Ectodermal cell (in vitro differentiated cells): ENCODE data around the gene GRK5.

Source experiments
- H3K27ac ChIP-seq: 2 replicates; pipeline ENCODE4 v1.7.0; 2013; ENCODE audit warnings: mild to moderate bottlenecking, low read depth, low read length; ENCODE audit not compliant: insufficient read depth, poor library complexity, severe bottlenecking
- H3K27me3 ChIP-seq: 2 replicates; pipeline ENCODE4 v1.7.0; 2013; ENCODE audit warnings: mild to moderate bottlenecking, low read length; ENCODE audit not compliant: insufficient read depth, control insufficient read depth, poor library complexity, severe bottlenecking
- H3K36me3 ChIP-seq: one replicate; pipeline ENCODE4 v1.7.0; 2013; ENCODE audit warnings: low read length; ENCODE audit not compliant: control insufficient read depth, insufficient read depth
- H3K4me1 ChIP-seq: one replicate; pipeline ENCODE4 v1.7.0; 2013; ENCODE audit warnings: low read length; ENCODE audit not compliant: control insufficient read depth, insufficient read depth
- H3K4me3 ChIP-seq: 2 replicates; pipeline ENCODE4 v1.7.0; 2013; ENCODE audit warnings: low read depth, low read length, control low read depth; ENCODE audit not compliant: insufficient read depth
- H3K9me3 ChIP-seq: 2 replicates; pipeline ENCODE4 v1.7.0; 2013; ENCODE audit warnings: mild to moderate bottlenecking, low read length, moderate library complexity; ENCODE audit not compliant: control insufficient read depth
- WGBS, 2 experiments: methylation state at CpG; one replicate each; pipeline ENCODE4 v1.1.7; 2013; ENCODE audit warnings: missing lambda C conversion rate in 2 of 2; 5-methylcytosine and 5-hydroxymethylcytosine counted together

Gene GRK5

DNA sequence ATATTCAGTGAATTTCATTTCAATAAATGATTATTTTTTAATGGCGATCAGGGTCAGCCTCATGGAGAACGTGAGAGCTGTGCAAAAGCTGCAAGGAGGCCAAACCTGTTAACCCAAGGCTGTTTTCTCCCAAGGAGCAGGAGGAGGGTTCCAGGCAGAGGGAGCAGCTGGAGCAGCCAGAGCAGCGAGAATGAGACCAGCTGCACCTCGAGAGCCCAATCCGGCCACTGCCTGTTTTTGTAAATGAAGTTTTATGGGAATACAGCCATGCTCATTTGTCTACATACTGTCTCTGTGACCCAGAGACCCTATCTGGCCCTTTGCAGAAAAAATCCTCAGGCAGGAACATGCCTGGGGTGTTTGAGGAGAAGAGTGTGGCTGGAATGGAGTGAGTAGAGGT, 104.9 kb downstream of the GRK5 start:
- Histone ChIP-seq H3K9me3 (no peaks in the 10 kb centered on the region), H3K27me3 (no peaks in the 10 kb centered on the region), H3K27ac (no peak overlapping the region), H3K36me3 (no peaks in the 10 kb centered on the region), H3K4me3 (no peak overlapping the region), H3K4me1 (peaks cover 35% of the 10 kb centered on the region)
- 93 to 95% methylated on average over 5 of the region's 5 CpGs for WGBS, 2 experiments

DNA sequence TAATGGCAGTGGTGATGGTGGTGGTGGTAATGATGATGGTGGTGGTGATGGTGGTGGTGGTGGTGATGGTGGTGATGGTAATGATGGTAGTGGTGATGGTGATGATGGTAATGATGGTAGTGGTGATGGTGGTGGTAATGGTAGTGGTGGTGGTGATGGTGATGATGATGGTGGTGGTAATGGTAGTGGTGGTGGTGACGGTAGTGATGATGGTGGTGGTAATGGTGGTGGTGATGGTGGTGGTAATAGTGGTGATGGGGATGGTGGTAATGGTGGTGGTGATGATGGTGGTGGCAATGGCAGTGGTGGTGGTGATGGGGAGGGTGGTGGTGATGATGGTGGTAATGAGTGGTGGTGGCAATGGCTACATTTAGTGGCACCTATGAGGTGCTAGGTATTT, 105.7 kb downstream of the GRK5 start:
- Histone ChIP-seq H3K9me3 (no peaks in the 10 kb centered on the region), H3K27me3 (no peaks in the 10 kb centered on the region), H3K4me3 (no peak overlapping the region), H3K36me3 (no peaks in the 10 kb centered on the region), H3K27ac (no peak overlapping the region), H3K4me1 (peaks cover 43% of the 10 kb centered on the region)
- WGBS, 2 experiments, result 0 to 4% methylated on average over 1 of the region's 1 CpG

DNA sequence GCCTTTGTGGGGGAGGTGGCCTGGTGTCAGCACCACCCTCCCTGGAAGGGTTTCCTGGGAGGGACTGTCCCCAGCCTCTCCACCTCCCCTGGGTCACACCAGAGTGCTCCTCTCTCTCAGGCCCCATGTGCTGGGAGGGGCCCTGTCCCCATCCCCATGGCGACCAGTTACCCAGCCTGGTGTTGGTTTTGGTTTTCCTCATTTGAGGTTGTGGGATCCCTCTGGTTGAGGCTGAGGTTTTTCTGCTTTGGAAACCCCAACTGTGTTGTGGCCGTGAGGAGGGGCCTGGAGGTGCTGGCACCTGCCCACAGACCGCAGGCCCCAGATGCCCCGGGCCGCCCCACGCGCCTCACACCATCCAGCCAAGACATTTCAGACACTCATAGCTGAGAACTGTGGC, 106.3 kb downstream of the GRK5 start:
- Histone ChIP-seq H3K4me1 (peaks cover 44% of the 10 kb centered on the region), H3K4me3 (no peak overlapping the region), H3K27me3 (no peaks in the 10 kb centered on the region), H3K36me3 (no peaks in the 10 kb centered on the region), H3K9me3 (no peaks in the 10 kb centered on the region), H3K27ac (no peak overlapping the region)
- 94 to 95% methylated on average over 7 of the region's 7 CpGs for WGBS, 2 experiments

DNA sequence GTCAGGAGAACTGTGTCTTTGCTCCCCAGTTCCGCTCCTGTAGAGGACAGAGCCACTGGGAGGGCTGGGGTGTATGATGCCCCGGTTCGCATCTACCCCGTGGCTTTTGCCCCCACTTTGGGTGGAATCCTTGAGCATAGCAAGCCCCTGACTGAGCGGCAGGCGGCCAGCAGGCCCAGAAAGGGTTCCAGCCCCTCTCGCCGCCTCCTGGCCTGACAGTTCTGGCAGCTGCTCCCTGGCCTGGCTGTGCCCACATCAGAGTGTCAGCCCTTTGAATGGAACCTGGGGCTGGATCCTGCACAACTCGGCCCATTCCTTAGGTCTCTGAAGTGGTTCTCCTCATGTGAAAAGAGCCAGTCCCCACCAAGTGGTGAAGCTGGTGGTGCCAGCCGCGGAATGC, 106.7 kb downstream of the GRK5 start:
- 85 to 87% methylated on average over 11 of the region's 11 CpGs for WGBS, 2 experiments
- Histone ChIP-seq H3K9me3 (no peaks in the 10 kb centered on the region), H3K4me1 (peaks cover 48% of the 10 kb centered on the region), H3K27ac (no peak overlapping the region), H3K27me3 (no peaks in the 10 kb centered on the region), H3K36me3 (no peaks in the 10 kb centered on the region), H3K4me3 (no peak overlapping the region)

DNA sequence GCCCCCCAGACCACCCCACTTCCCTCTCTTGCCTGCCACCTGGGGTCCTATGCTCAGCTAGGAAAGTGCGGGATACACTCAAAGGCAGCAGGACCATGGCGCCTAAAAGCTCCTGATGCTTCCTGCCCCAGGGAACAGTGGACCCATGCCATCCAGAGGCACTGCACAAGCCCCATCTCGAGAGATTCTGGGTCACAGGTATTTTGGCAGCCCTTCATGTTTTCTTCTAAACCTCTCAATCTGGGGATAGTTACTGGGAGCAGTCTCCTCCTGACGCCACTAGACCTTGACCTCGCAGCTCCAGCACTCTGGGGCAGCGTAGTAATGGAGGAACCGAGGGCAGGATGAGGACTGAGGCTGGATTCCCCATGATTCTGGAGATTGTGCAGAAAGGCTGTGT, 107.1 kb downstream of the GRK5 start:
- H3K27ac ChIP-seq, result no peak overlapping the region
- no peaks in the 10 kb centered on the region for H3K36me3 ChIP-seq
- no peak overlapping the region for H3K4me3 ChIP-seq
- peaks cover 52% of the 10 kb centered on the region for H3K4me1 ChIP-seq
- H3K27me3 ChIP-seq, result no peaks in the 10 kb centered on the region
- WGBS, 2 experiments, result 93 to 95% methylated on average over 7 of the region's 7 CpGs
- H3K9me3 ChIP-seq, result no peaks in the 10 kb centered on the region

DNA sequence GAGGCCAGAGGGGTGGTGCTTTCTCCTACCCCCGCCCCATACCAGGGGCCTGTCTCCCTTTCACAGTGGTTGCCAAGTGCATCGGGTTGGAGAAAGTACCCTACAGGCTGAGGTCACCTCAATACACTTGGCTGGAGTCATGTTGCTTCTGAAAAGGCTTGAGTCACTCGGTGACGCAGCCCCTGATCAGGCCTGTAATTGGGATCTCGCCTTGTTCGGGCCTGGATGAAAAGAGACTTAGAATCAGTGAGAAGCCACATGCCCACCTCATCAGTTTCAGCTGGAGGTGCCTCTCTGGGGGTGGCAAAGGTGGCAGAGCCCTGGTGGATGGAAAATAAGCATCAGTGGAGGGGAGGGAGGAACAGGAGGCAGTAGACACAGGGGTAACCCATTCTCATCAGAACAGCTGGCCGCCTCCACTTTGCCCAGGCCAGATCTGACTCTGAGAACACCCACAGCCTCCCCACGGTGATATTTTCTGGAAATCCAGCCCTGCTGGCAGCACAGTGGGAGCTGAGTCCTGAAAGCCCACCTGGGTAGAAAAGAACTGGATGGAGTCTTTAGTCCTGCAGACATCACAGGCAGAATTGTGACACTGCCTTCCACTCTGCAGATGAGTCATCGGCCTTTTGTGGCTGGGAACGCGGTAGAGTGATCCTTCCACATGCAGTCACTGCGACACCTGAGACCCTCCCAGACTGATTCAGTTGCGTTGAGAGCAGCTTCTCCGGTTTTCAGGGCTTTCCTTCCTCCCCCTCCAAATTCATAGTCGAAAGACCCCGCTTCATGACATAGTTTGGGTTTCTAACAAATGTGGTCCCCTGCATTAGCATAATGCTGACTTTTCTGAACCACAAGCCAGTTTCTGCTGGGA, 108.0 kb downstream of the GRK5 start:
- H3K9me3 ChIP-seq, result no peaks in the 10 kb centered on the region
- WGBS, 2 experiments, result 60% methylated on average over 16 of the region's 16 CpGs
- H3K27me3 ChIP-seq, result no peaks in the 10 kb centered on the region
- no peaks in the 10 kb centered on the region for H3K36me3 ChIP-seq
- no peak overlapping the region for H3K27ac ChIP-seq
- H3K4me1 ChIP-seq, result peaks cover 54% of the 10 kb centered on the region
- H3K4me3 ChIP-seq, result no peak overlapping the region

DNA sequence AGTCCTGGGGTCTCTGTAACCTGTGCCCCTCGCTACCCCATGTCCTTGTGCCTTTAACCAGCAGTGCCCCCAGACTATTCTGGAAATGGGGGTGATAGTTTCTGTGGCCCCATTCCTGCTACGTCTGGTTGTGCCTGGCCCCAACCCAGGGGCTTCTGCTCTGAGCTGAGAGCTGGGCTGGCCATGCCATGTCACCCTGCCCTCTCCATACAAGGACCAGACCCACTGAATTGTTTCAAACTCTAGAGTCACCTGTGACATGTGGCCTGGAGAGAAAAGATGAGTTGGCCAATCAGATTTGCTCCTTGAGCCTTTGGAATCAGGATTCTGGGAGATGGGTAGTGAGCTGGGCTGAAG, 108.6 kb downstream of the GRK5 start:
- Histone ChIP-seq H3K4me1 (peaks cover 56% of the 10 kb centered on the region), H3K27ac (no peak overlapping the region)
- 94 to 96% methylated on average over 2 of the region's 2 CpGs for WGBS, 2 experiments

DNA sequence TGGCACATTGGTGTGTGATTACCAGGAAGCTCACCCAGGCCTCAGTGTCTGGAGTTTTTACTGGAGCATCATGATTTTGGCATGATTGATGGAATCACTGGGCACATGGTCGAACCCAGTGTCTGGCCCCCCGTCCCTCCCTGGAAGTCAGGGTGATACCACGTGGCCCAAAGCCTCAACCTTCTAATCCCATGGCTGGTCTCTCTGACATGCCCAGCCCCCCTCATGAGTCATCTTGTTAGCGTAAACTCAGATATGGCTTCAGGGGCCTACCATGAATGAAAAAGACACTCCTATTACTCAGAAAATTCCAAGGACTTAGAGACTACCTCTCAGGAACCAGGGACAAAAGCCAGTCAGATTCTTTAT, 109.3 kb downstream of the GRK5 start:
- H3K27ac ChIP-seq, result peak overlapping the region; percentile 74
- no peak overlapping the region for H3K4me3 ChIP-seq
- no peaks in the 10 kb centered on the region for H3K27me3 ChIP-seq
- H3K9me3 ChIP-seq, result no peaks in the 10 kb centered on the region
- H3K36me3 ChIP-seq, result no peaks in the 10 kb centered on the region
- WGBS, 2 experiments, result 51 to 57% methylated on average over 4 of the region's 4 CpGs
- peaks cover 58% of the 10 kb centered on the region for H3K4me1 ChIP-seq

More for the DNA sequence above, 108.6 kb downstream of the GRK5 start:
- no peaks in the 10 kb centered on the region for H3K36me3 ChIP-seq
- H3K9me3 ChIP-seq, result no peaks in the 10 kb centered on the region
- H3K27me3 ChIP-seq, result no peaks in the 10 kb centered on the region
- H3K4me3 ChIP-seq, result no peak overlapping the region

DNA sequence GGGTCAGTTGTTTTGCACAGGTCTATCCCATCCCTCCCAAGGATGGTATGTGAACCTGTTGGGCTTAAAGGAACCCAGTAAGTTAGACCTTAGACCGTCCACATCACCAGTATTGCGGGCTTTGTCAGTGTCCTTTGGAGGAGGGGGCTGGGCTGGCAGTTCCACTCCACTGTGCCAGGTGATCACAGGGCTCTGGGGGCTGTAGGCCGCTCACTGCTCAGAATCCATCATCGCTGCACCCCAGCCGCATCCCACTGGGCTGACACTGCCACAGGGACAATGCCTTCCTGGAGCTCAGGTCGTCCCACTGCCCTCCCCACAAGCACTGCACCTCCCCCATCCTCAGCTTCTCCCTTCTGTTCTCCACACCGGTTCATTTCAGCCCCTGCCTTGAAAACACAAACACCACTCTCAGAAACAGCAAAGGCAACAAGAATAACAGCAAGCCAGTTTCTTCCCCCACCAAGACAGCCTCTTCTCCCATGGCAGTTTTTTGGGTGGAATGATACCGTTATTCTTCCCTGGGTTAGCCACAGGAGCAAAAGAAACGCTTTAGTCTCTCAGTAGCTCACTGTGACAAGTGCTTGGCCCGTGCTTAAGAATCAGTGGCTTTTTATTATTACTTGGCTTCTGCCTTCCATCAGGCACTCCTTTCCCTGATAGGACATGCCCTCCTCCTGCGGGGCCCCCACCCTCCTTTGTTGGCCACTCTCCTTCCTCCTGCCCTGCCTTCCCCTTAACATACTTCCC, 111.2 kb downstream of the GRK5 start:
- Histone ChIP-seq H3K9me3 (no peaks in the 10 kb centered on the region), H3K36me3 (no peaks in the 10 kb centered on the region), H3K4me3 (no peak overlapping the region), H3K27me3 (no peaks in the 10 kb centered on the region), H3K4me1 (peaks cover 55% of the 10 kb centered on the region), H3K27ac (no peak overlapping the region)
- WGBS, 2 experiments, result 47 to 52% methylated on average over 11 of the region's 11 CpGs

DNA sequence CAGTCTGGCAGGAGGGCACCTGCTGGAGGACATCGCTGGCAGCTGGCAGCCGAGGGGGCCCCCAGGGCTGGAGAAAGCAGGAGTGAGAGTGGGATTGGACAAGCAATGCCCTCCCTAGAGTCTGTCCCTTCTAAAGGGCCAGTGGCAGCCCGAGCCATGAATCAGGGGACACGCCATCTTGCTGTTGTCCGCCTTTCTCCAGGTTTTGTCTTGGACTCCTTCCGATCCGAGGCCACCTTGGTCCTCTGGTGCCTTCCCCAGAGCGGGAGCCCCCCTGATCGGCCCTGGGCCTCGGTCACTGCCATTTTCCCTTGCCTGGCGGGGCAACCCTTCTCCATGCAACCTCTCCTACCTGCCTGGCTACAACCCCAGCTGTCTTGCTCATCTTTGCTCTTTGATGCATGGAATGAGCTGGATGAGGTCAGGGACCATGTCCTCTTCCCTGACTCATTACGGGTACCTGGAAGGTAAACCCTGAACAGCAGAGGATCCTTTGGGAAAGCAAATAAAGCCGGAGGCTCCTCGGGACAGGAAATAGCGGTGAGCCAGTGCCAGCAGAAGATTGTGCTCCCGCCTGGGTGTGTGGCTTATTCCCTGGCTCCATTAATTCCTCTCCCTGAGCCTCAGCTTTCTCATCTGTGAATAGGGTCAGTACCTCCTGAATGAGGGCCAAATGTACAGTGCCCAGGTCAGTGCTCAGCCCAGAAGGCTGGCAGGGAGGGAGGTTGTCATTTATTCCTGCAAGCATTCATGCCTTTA, 112.0 kb downstream of the GRK5 start:
- no peak overlapping the region for H3K4me3 ChIP-seq
- H3K36me3 ChIP-seq, result no peaks in the 10 kb centered on the region
- H3K4me1 ChIP-seq, result peaks cover 52% of the 10 kb centered on the region
- WGBS, 2 experiments, result 76 to 77% methylated on average over 16 of the region's 16 CpGs
- H3K27me3 ChIP-seq, result no peaks in the 10 kb centered on the region
- H3K27ac ChIP-seq, result no peak overlapping the region
- H3K9me3 ChIP-seq, result no peaks in the 10 kb centered on the region
